ENCODE data around the gene CHST12.

The CHST12 gene

GRCh38 chr7:2357571-2357970 lies 45.8 kb upstream of the CHST12 start:
- no peak for TF ChIP-seq CTCF (IDR thresholded peaks at IDR 0.05; ENCODE audit: low read length, missing control alignments)
- H3K4me3 ChIP-seq (replicated peaks; ENCODE audit: low read depth, low read length) = no peak overlapping the region
- DNase-seq (ENCODE audit: low read depth) = no peak

GRCh38 chr7:2358968-2359527 lies 44.4 kb upstream of the CHST12 start:
- no peak for DNase-seq (ENCODE audit: low read depth)
- no peak for TF ChIP-seq CTCF (IDR thresholded peaks at IDR 0.05; ENCODE audit: low read length, missing control alignments)
- H3K4me3 ChIP-seq (replicated peaks; ENCODE audit: low read depth, low read length) = no peak overlapping the region

- no peak overlapping the region for H3K4me3 ChIP-seq (replicated peaks; ENCODE audit: low read depth, low read length)
- no peak for DNase-seq (ENCODE audit: low read depth)
- no peak for TF ChIP-seq CTCF (IDR thresholded peaks at IDR 0.05; ENCODE audit: low read length, missing control alignments)
Observed at GRCh38 chr7:2359610-2360009, 43.8 kb upstream of the CHST12 start.

GRCh38 chr7:2360796-2361195 lies 42.6 kb upstream of the CHST12 start:
- H3K4me3 ChIP-seq (replicated peaks; ENCODE audit: low read depth, low read length) = no peak overlapping the region
- no peak for TF ChIP-seq CTCF (IDR thresholded peaks at IDR 0.05; ENCODE audit: low read length, missing control alignments)
- DNase-seq (ENCODE audit: low read depth) = peak; percentile 76

- H3K4me3 ChIP-seq (replicated peaks; ENCODE audit: low read depth, low read length) = no peak overlapping the region
- TF ChIP-seq CTCF (IDR thresholded peaks at IDR 0.05; ENCODE audit: low read length, missing control alignments) = no peak
- DNase-seq (ENCODE audit: low read depth) = no peak
Observed at GRCh38 chr7:2362385-2363088, 40.9 kb upstream of the CHST12 start.

- H3K4me3 ChIP-seq (replicated peaks; ENCODE audit: low read depth, low read length) = no peak overlapping the region
- DNase-seq (ENCODE audit: low read depth) = no peak
- TF ChIP-seq CTCF (IDR thresholded peaks at IDR 0.05; ENCODE audit: low read length, missing control alignments) = no peak
Observed at GRCh38 chr7:2369139-2369538, 34.3 kb upstream of the CHST12 start.

- no peak for TF ChIP-seq CTCF (IDR thresholded peaks at IDR 0.05; ENCODE audit: low read length, missing control alignments)
- H3K4me3 ChIP-seq (replicated peaks; ENCODE audit: low read depth, low read length) = no peak overlapping the region
- no peak for DNase-seq (ENCODE audit: low read depth)
Observed at GRCh38 chr7:2371329-2371728, 32.1 kb upstream of the CHST12 start.

All from fibroblast of pulmonary artery (primary cell).